B cell (primary cell): ENCODE measurements around the gene LHFPL6. TPM values are rescaled to one million over a fixed set of nuclear protein-coding genes. Genes with fewer than 3 reads are reported as not detected.

Experiments
- ATAC-seq: fragments of 200-7000 bp; cut with Tn5 transposase; one replicate; pipeline ENCODE4 v1.10.0; 2021; ENCODE audit warnings: low read depth, mild to moderate bottlenecking, moderate number of reproducible peaks, moderate library complexity
- CTCF ChIA-PET: fragments of 350-600 bp; sonication (Branson Sonifier 250); formaldehyde crosslinking; loops from one replicate; lab custom pipeline; 2021; ENCODE audit warnings: antibody characterized with exemption, inconsistent platforms; lab: Charles Lee
- POLR2A ChIA-PET: fragments of 350-600 bp; sonication (Branson Sonifier 250); formaldehyde crosslinking; loops from one replicate; lab custom pipeline; 2021; ENCODE audit warnings: antibody characterized with exemption; lab: Charles Lee
- DNase-seq: peaks from one replicate; pipeline ENCODE4 v3.0.0; 2013
- H2AFZ ChIP-seq: 2 replicates; pipeline ENCODE4 v1.6.1; 2012; ENCODE audit warnings: mild to moderate bottlenecking, low read depth, low read length; ENCODE audit not compliant: insufficient read depth, poor library complexity, severe bottlenecking
- H3K27ac ChIP-seq, 2 donors: 1 replicate in 1 of 2; 2 replicates in 1 of 2; pipeline ENCODE4 v1.5.1; 2012 to 2013; ENCODE audit warnings: low read length in 2 of 2, mild to moderate bottlenecking in 2 of 2, moderate library complexity in 1 of 2
- H3K27me3 ChIP-seq, 4 experiments: fragments of 200-600 bp in 1 of 4; sonication (generic) in 1 of 4; replicated peaks in 1 of 4; 1 replicate in 2 of 4; 2 replicates in 2 of 4; pipeline versions ENCODE4 v1.6.1 to v1.7.0; 2013 to 2016; ENCODE audit warnings: low read length in 3 of 4, mild to moderate bottlenecking in 2 of 4, mixed read lengths in 1 of 4, moderate library complexity in 1 of 4; ENCODE audit not compliant: insufficient read depth in 4 of 4, control insufficient read depth in 3 of 4; ENCODE audit errors: control extremely low read depth in 1 of 4
- H3K36me3 ChIP-seq, 2 experiments: replicated peaks in 1 of 2; 1 replicate in 1 of 2; 2 replicates in 1 of 2; pipeline versions ENCODE4 v1.6.1 to v1.7.1; 2013; ENCODE audit warnings: low read length in 1 of 2; ENCODE audit not compliant: insufficient read depth in 2 of 2, control insufficient read depth in 1 of 2; ENCODE audit errors: control extremely low read depth in 1 of 2, extremely low read depth in 1 of 2
- H3K4me1 ChIP-seq, 2 donors: fragments of 200-600 bp in 1 of 2; sonication (generic) in 1 of 2; 1 replicate in 1 of 2; 2 replicates in 1 of 2; pipeline versions ENCODE4 v1.5.1 to v1.6.1; 2013 to 2017; ENCODE audit warnings: low read length in 2 of 2; ENCODE audit not compliant: control insufficient read depth in 2 of 2, insufficient read depth in 2 of 2
- H3K4me2 ChIP-seq: replicated peaks from 2 replicates; pipeline ENCODE3; 2012; ENCODE audit warnings: mild to moderate bottlenecking, low read depth, low read length; ENCODE audit not compliant: poor library complexity, severe bottlenecking
- H3K4me3 ChIP-seq, 5 experiments: fragments of 200-600 bp in 1 of 5; sonication (generic) in 1 of 5; 1 replicate in 3 of 5; 2 replicates in 2 of 5; pipeline versions ENCODE4 v1.5.1 to v1.7.0; 2011 to 2016; ENCODE audit warnings: low read length in 4 of 5, mild to moderate bottlenecking in 4 of 5, low read depth in 2 of 5, control low read depth in 1 of 5, moderate library complexity in 1 of 5; ENCODE audit not compliant: insufficient read depth in 1 of 5; ENCODE audit errors: control extremely low read depth in 1 of 5, extremely low read depth in 1 of 5
- H3K79me2 ChIP-seq: fragments of 200-600 bp; sonication (generic); one replicate; pipeline ENCODE4 v1.6.0; 2016; ENCODE audit warnings: low read length; ENCODE audit not compliant: control insufficient read depth, insufficient read depth
- H3K9ac ChIP-seq: fragments of 200-600 bp; sonication (generic); 2 replicates; pipeline ENCODE4 v1.6.1; 2017; ENCODE audit warnings: mild to moderate bottlenecking, low read length, moderate library complexity
- H3K9me3 ChIP-seq, 3 donors: one replicate each; pipeline versions ENCODE4 v1.6.1 to v1.7.1; 2013; ENCODE audit warnings: low read length in 2 of 3; ENCODE audit not compliant: control insufficient read depth in 2 of 3, insufficient read depth in 1 of 3; ENCODE audit errors: control extremely low read depth in 1 of 3
- H4K20me1 ChIP-seq: 2 replicates; pipeline ENCODE4 v1.6.0; 2012; ENCODE audit warnings: mild to moderate bottlenecking, low read length; ENCODE audit not compliant: insufficient read depth, control insufficient read depth, poor library complexity, severe bottlenecking
- H3K27ac Mint-ChIP-seq: one replicate; pipeline ENCODE4 v1.8.0; 2021; ENCODE audit warnings: mixed read lengths
- H3K27me3 Mint-ChIP-seq: one replicate; pipeline ENCODE4 v1.8.0; 2021; ENCODE audit warnings: mixed read lengths
- H3K4me1 Mint-ChIP-seq: one replicate; pipeline ENCODE4 v1.8.0; 2021; ENCODE audit warnings: mixed read lengths
- H3K4me3 Mint-ChIP-seq: one replicate; pipeline ENCODE4 v1.8.0; 2021; ENCODE audit warnings: mixed read lengths
- H3K9me3 Mint-ChIP-seq: one replicate; pipeline ENCODE4 v1.8.0; 2022; ENCODE audit warnings: mixed read lengths; ENCODE audit not compliant: insufficient read depth
- EZH2 ChIP-seq: IDR thresholded peaks from 2 replicates; pipeline ENCODE4 v1.6.1; 2012; ENCODE audit warnings: borderline replicate concordance, low read depth, mild to moderate bottlenecking, moderate library complexity, low read length; ENCODE audit not compliant: insufficient read depth, poor library complexity, severe bottlenecking
- WGBS: methylation state at CpG from one replicate; pipeline ENCODE4 v1.1.5; 2013; ENCODE audit warnings: missing lambda C conversion rate; ENCODE audit not compliant: insufficient coverage; 5-methylcytosine and 5-hydroxymethylcytosine counted together
- intact Hi-C: fragments of 100-400 bp; cut with micrococcal nuclease; formaldehyde crosslinking; loops from one replicate; pipeline ENCODE4 v1.10.0; 2022
- polyA plus RNA-seq: library from polyadenylated mRNA; depleted of rRNA; stranded (reverse); fragments of >200 nt; gene quantifications from 2 replicates; pipeline ENCODE4 v1.2.3, GENCODE V29; 2012
- total RNA-seq, 2 donors: library from RNA; stranded (reverse); fragments of 120-200 nt in 1 of 2; gene quantifications; 1 replicate in 1 of 2; 2 replicates in 1 of 2; pipeline versions ENCODE4 v1.2.3 to v1.2.4, GENCODE V29; 2013 to 2022
- TF ChIP-seq, protein P1 (sequence below): fragments of 200-600 bp; IDR thresholded peaks from one replicate; pipeline ENCODE4 v1.8.0; 2022; ENCODE audit warnings: antibody characterized with exemption, mild to moderate bottlenecking

LHFPL6 gene
- total and polyA plus RNA-seq, 2 donors (not counting 1 experiment from before 2014, with no cell fraction given) = 0.01 TPM; not detected in 1

GRCh38 chr13:39474600-39474999 is 128.4 kb downstream of the LHFPL6 start:
- Histone ChIP-seq H3K4me3 (no peak overlapping the region), H3K27me3 (no peaks in the 10 kb centered on the region), H3K36me3 (no peaks in the 10 kb centered on the region), H3K9ac (no peak overlapping the region), H4K20me1 (no peaks in the 10 kb centered on the region), H3K27ac (no peak overlapping the region), H3K4me2 (no peak overlapping the region), H3K4me1 (no peaks in the 10 kb centered on the region), H2AFZ (no peak overlapping the region), H3K79me2 (no peaks in the 10 kb centered on the region), H3K9me3 (no peaks in the 10 kb centered on the region)
- 100% methylated on average over 1 of the region's 2 CpGs for WGBS
- TF ChIP-seq, protein P1, sequence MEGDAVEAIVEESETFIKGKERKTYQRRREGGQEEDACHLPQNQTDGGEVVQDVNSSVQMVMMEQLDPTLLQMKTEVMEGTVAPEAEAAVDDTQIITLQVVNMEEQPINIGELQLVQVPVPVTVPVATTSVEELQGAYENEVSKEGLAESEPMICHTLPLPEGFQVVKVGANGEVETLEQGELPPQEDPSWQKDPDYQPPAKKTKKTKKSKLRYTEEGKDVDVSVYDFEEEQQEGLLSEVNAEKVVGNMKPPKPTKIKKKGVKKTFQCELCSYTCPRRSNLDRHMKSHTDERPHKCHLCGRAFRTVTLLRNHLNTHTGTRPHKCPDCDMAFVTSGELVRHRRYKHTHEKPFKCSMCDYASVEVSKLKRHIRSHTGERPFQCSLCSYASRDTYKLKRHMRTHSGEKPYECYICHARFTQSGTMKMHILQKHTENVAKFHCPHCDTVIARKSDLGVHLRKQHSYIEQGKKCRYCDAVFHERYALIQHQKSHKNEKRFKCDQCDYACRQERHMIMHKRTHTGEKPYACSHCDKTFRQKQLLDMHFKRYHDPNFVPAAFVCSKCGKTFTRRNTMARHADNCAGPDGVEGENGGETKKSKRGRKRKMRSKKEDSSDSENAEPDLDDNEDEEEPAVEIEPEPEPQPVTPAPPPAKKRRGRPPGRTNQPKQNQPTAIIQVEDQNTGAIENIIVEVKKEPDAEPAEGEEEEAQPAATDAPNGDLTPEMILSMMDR = no peak
- TF ChIP-seq EZH2 = no peak
- ATAC-seq (no peak), DNase-seq (no peak)
- Mint-ChIP-seq H3K27ac (no peak overlapping the region), H3K4me1 (no peaks in the 10 kb centered on the region), H3K4me3 (no peak overlapping the region), H3K9me3 (no peaks in the 10 kb centered on the region), H3K27me3 (peaks cover 8% of the 10 kb centered on the region)
- ChIA-PET POLR2A (no interaction called here), CTCF (no interaction called here)
- intact Hi-C loops = no loop called here

GRCh38 chr13:39469676-39470075 is 133.3 kb downstream of the LHFPL6 start:
- Histone ChIP-seq H3K79me2 (no peaks in the 10 kb centered on the region), H3K4me2 (no peak overlapping the region), H4K20me1 (no peaks in the 10 kb centered on the region), H3K36me3 (no peaks in the 10 kb centered on the region), H3K4me3 (no peak overlapping the region), H3K4me1 (no peaks in the 10 kb centered on the region), H2AFZ (no peak overlapping the region), H3K27me3 (no peaks in the 10 kb centered on the region), H3K9me3 (no peaks in the 10 kb centered on the region), H3K27ac (no peak overlapping the region), H3K9ac (no peak overlapping the region)
- Mint-ChIP-seq H3K9me3 (no peaks in the 10 kb centered on the region), H3K27ac (no peak overlapping the region), H3K27me3 (peaks cover 4% of the 10 kb centered on the region), H3K4me3 (no peak overlapping the region), H3K4me1 (no peaks in the 10 kb centered on the region)
- CTCF ChIA-PET = no interaction called here
- TF ChIP-seq EZH2 = no peak
- TF ChIP-seq, protein P1 = no peak
- DNase-seq (no peak), ATAC-seq (no peak)
- WGBS = 83% methylated on average over 1 of the region's 3 CpGs
- intact Hi-C loops = no loop called here
- POLR2A ChIA-PET = no interaction called here
